CD4-positive, alpha-beta T cell treated with Interleukin-21 for 1 hour (primary cell): Measurements from ENCODE around the gene OTOP3.

ENCODE experiments used
- DNase-seq: peaks from one replicate; pipeline ENCODE4 v3.0.0-alpha.2; 2020

The OTOP3 gene

DNA sequence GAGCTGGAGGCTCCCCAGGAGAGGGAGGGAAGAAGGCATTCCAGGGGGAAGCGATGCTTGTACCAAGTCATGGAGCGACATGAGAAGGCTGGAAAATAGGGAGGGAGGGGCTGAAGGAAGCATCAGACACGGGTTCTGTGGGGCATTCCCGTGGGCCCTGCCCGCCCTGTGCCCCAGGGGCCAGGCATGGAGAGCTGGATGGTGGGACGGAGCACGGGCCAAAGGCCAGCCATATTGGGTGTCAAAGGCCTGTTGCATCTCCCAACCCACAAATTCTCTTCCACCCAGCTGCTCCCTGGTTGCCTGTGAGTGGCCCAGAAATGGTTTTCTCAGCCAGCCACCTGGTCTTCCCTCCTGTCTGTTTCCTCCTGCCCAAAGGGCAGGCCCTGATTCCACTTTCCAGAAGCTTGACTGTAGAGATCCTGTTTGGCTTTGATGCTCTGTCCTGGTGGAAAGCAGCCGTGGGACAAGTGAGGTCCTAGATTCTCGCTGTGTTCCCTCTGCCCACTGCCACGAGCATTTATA lies 54.9 kb downstream of the OTOP3 start:
- no peak for DNase-seq

DNA sequence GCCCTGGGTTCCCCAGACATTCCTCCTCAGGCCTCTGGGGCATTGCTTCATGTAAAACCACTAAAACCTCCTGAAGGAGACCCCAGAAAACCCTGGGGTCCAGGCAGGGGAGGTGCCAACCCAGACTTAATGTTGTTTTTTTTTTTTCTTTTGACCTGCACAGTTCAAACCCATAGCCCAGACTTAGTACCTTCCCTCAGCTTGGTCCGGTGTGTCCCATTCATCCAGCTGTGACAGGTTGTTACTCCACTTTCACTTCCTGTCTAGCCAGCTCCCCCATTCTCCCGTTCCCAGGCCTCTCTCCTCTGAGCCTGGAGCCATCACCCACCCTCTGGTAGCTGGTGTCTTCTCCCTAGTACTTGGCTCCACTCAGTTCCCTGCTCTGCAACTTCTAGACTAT lies 56.5 kb downstream of the OTOP3 start:
- DNase-seq = no peak

DNA sequence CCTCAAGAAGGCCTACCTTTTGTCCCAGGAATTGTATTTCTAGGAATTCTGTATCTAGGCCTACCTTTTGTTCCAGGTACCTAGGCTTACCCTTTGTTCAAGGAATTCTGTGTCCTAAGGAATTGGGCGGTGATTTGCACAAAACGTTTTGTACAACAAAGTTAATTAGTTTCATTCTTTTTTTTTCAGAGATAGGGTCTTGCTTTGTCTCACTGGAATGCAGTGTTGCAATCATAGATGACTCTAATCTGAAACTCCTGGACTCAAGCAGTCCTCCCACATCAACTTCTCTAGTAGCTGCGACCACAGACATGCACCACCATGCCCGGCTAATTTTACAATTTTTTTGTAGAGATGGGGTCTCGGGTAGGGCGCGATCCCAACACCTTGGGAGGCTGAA lies 58.7 kb downstream of the OTOP3 start:
- no peak for DNase-seq

DNA sequence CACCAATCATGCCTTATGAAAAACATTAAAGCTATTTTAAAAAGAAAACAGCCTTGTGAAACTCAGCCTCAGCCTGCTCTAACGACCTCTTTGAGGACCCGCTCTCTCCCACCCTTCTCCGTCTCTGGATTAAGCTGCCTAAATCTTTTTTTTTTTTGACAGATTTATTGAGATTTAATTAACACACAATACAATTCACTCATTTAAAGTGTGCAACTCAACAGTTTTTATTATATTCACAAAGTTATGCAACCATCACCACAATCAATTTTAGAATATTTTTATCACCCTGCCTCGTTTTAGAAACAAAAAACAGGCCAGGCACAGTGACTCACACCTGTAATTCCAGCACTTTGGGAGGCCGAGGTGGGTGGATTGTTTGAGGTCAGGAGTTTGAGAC lies 60.1 kb downstream of the OTOP3 start:
- no peak for DNase-seq

DNA sequence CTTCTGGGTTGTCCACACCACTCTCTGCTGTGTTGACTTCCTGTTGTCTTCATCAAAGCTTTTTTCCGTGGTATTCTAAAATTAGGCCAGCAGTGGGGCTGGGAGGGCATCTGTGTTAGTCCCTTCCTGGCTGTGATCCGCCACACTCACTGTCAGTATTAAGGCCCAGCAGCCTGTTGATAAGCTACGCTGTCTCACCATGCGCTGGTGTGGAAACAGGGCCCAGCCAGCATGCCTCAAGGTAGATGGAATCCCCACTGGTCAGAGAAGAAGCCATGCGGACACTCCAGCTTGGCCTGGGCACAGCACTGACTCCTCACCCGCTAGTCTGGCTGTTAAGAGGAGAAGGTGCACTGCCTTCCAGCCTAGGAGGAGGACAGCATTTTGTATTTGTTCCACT lies 63.1 kb downstream of the OTOP3 start:
- DNase-seq = no peak

DNA sequence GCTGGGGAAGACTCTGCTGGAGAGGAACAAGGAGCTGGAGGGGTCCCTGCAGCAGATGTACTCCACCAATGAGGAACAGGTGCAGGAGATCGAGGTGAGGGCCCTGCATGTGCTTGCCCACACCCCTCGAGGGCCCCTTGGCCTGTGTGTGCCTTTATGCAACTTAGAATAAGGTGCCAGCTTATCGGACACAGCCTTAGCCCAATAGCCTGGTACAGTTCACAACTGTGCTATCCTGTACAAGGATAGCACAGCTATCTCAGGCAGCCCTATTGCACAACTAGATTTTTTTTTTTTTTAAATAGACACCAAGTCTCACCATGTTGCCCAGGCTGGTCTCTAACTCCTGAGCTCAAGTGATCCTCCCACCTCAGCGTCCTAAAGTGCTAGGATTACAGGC lies 63.8 kb downstream of the OTOP3 start:
- no peak for DNase-seq
